Measurements from ENCODE around the gene ERO1B. TPM values are rescaled to one million over a fixed set of nuclear protein-coding genes. Genes with fewer than 3 reads are reported as not detected.

ERO1B gene
- total RNA-seq, 1 experiment from 2014 or later: 3.2 TPM

DNA sequence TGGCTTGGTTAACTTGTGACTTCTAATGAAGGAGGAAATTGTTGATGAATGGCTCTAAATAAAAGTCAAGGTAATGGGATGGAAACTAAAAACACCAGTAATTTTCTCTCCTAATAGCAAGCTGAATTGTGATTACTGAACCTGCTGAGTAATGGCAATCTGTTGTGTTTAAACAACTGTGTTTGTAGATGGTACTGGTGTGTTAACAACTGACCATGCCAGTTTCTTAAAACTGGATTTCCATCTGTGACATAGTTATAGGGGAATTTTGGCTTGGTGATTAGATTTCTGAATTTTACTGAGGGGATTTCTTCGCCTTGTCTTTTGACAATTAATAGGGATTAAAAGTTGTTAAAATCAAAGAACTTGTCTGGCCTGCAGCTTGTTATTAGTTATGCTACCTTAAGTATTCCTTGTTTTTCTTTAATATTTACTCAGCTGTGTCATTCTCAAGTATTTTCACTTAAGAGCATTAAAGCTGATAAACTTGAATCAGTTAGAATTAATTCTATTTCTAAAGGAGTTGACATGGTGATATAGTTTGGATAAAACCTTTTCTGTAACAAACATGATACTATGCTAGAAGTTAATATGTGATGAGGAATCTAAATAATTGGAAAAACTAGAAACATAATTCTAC lies 7.9 kb upstream of the ERO1B start (continued):
- TF ChIP-seq, protein P1, sequence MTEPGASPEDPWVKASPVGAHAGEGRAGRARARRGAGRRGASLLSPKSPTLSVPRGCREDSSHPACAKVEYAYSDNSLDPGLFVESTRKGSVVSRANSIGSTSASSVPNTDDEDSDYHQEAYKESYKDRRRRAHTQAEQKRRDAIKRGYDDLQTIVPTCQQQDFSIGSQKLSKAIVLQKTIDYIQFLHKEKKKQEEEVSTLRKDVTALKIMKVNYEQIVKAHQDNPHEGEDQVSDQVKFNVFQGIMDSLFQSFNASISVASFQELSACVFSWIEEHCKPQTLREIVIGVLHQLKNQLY (CRISPR knock-in tag; IDR thresholded peaks at IDR 0.05): no peak
- TF ChIP-seq, protein P2, sequence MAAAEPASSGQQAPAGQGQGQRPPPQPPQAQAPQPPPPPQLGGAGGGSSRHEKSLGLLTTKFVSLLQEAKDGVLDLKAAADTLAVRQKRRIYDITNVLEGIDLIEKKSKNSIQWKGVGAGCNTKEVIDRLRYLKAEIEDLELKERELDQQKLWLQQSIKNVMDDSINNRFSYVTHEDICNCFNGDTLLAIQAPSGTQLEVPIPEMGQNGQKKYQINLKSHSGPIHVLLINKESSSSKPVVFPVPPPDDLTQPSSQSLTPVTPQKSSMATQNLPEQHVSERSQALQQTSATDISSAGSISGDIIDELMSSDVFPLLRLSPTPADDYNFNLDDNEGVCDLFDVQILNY (CRISPR knock-in tag; IDR thresholded peaks at IDR 0.05): no peak
- TF ChIP-seq ZNF232 (CRISPR knock-in tag; IDR thresholded peaks at IDR 0.05) (no peak), TEAD4 (CRISPR knock-in tag; IDR thresholded peaks at IDR 0.05) (no peak), JAZF1 (CRISPR knock-in tag; IDR thresholded peaks at IDR 0.05) (no peak)
- TF ChIP-seq, protein P3, sequence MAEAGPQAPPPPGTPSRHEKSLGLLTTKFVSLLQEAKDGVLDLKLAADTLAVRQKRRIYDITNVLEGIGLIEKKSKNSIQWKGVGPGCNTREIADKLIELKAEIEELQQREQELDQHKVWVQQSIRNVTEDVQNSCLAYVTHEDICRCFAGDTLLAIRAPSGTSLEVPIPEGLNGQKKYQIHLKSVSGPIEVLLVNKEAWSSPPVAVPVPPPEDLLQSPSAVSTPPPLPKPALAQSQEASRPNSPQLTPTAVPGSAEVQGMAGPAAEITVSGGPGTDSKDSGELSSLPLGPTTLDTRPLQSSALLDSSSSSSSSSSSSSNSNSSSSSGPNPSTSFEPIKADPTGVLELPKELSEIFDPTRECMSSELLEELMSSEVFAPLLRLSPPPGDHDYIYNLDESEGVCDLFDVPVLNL (CRISPR knock-in tag; IDR thresholded peaks at IDR 0.05; ENCODE audit: borderline replicate concordance, low read depth): no peak
- TF ChIP-seq, protein P4, sequence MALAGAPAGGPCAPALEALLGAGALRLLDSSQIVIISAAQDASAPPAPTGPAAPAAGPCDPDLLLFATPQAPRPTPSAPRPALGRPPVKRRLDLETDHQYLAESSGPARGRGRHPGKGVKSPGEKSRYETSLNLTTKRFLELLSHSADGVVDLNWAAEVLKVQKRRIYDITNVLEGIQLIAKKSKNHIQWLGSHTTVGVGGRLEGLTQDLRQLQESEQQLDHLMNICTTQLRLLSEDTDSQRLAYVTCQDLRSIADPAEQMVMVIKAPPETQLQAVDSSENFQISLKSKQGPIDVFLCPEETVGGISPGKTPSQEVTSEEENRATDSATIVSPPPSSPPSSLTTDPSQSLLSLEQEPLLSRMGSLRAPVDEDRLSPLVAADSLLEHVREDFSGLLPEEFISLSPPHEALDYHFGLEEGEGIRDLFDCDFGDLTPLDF (CRISPR knock-in tag; IDR thresholded peaks at IDR 0.05): no peak

DNA sequence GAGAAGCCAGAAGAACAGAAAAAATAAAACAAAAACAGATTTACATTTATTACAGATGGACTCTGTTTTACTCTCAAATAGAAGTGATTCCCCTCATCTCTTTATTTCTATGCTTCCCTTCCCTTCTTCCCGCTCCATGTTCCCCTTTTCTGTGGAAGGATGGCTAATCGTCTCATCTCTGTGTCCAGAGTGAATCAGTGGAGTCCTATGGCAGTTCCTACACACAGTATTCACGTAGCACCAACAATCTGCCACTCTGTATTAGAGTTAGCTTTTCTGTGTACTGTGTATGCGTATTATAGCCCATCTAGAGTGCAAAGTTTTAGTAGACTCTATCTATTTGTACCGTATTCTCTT lies 6.8 kb upstream of the ERO1B start:
- CTCF ChIA-PET: interaction anchor here (0.6 kb wide), 1 partner anchor 15 kb away, joined by 3 read pairs; no protein-coding TSS in a partner anchor
- no peak for ATAC-seq
- no peak for DNase-seq (ENCODE audit: low spot score)
- H3K9me3 Mint-ChIP-seq: 0 out of 2 replicates have a peak, but pooled peaks cover 3% of the 10 kb centered on the region
- no peak overlapping the region for H3K27ac Mint-ChIP-seq
- no peaks in the 10 kb centered on the region for H3K36me3 Mint-ChIP-seq
- H3K27me3 Mint-ChIP-seq (ENCODE audit: low read depth): peaks cover 9% of the 10 kb centered on the region
- H3K4me1 Mint-ChIP-seq: peaks cover 17% of the 10 kb centered on the region
- H3K4me3 Mint-ChIP-seq: no peak overlapping the region
- POLR2A ChIA-PET: no interaction called here
- TF ChIP-seq, protein P5, sequence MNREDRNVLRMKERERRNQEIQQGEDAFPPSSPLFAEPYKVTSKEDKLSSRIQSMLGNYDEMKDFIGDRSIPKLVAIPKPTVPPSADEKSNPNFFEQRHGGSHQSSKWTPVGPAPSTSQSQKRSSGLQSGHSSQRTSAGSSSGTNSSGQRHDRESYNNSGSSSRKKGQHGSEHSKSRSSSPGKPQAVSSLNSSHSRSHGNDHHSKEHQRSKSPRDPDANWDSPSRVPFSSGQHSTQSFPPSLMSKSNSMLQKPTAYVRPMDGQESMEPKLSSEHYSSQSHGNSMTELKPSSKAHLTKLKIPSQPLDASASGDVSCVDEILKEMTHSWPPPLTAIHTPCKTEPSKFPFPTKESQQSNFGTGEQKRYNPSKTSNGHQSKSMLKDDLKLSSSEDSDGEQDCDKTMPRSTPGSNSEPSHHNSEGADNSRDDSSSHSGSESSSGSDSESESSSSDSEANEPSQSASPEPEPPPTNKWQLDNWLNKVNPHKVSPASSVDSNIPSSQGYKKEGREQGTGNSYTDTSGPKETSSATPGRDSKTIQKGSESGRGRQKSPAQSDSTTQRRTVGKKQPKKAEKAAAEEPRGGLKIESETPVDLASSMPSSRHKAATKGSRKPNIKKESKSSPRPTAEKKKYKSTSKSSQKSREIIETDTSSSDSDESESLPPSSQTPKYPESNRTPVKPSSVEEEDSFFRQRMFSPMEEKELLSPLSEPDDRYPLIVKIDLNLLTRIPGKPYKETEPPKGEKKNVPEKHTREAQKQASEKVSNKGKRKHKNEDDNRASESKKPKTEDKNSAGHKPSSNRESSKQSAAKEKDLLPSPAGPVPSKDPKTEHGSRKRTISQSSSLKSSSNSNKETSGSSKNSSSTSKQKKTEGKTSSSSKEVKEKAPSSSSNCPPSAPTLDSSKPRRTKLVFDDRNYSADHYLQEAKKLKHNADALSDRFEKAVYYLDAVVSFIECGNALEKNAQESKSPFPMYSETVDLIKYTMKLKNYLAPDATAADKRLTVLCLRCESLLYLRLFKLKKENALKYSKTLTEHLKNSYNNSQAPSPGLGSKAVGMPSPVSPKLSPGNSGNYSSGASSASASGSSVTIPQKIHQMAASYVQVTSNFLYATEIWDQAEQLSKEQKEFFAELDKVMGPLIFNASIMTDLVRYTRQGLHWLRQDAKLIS (CRISPR knock-in tag; IDR thresholded peaks at IDR 0.05; ENCODE audit: borderline replicate concordance): no peak
- TF ChIP-seq NFYB (CRISPR knock-in tag; conservative IDR thresholded peaks at IDR 0.05; ENCODE audit: low read depth) (no peak), ZNF423 (CRISPR knock-in tag; IDR thresholded peaks at IDR 0.05) (no peak), ETV6 (CRISPR knock-in tag; IDR thresholded peaks at IDR 0.05) (no peak), GABPB1 (CRISPR knock-in tag; IDR thresholded peaks at IDR 0.05) (no peak), FOXK1 (CRISPR knock-in tag; IDR thresholded peaks at IDR 0.05) (no peak)
- TF ChIP-seq, protein P6, sequence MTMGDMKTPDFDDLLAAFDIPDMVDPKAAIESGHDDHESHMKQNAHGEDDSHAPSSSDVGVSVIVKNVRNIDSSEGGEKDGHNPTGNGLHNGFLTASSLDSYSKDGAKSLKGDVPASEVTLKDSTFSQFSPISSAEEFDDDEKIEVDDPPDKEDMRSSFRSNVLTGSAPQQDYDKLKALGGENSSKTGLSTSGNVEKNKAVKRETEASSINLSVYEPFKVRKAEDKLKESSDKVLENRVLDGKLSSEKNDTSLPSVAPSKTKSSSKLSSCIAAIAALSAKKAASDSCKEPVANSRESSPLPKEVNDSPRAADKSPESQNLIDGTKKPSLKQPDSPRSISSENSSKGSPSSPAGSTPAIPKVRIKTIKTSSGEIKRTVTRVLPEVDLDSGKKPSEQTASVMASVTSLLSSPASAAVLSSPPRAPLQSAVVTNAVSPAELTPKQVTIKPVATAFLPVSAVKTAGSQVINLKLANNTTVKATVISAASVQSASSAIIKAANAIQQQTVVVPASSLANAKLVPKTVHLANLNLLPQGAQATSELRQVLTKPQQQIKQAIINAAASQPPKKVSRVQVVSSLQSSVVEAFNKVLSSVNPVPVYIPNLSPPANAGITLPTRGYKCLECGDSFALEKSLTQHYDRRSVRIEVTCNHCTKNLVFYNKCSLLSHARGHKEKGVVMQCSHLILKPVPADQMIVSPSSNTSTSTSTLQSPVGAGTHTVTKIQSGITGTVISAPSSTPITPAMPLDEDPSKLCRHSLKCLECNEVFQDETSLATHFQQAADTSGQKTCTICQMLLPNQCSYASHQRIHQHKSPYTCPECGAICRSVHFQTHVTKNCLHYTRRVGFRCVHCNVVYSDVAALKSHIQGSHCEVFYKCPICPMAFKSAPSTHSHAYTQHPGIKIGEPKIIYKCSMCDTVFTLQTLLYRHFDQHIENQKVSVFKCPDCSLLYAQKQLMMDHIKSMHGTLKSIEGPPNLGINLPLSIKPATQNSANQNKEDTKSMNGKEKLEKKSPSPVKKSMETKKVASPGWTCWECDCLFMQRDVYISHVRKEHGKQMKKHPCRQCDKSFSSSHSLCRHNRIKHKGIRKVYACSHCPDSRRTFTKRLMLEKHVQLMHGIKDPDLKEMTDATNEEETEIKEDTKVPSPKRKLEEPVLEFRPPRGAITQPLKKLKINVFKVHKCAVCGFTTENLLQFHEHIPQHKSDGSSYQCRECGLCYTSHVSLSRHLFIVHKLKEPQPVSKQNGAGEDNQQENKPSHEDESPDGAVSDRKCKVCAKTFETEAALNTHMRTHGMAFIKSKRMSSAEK (CRISPR knock-in tag; IDR thresholded peaks at IDR 0.05; ENCODE audit: borderline replicate concordance): no peak
- TF ChIP-seq, protein P7, sequence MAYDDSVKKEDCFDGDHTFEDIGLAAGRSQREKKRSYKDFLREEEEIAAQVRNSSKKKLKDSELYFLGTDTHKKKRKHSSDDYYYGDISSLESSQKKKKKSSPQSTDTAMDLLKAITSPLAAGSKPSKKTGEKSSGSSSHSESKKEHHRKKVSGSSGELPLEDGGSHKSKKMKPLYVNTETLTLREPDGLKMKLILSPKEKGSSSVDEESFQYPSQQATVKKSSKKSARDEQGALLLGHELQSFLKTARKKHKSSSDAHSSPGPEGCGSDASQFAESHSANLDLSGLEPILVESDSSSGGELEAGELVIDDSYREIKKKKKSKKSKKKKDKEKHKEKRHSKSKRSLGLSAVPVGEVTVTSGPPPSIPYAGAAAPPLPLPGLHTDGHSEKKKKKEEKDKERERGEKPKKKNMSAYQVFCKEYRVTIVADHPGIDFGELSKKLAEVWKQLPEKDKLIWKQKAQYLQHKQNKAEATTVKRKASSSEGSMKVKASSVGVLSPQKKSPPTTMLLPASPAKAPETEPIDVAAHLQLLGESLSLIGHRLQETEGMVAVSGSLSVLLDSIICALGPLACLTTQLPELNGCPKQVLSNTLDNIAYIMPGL (CRISPR knock-in tag; IDR thresholded peaks at IDR 0.05): no peak
- TF ChIP-seq, protein P8, sequence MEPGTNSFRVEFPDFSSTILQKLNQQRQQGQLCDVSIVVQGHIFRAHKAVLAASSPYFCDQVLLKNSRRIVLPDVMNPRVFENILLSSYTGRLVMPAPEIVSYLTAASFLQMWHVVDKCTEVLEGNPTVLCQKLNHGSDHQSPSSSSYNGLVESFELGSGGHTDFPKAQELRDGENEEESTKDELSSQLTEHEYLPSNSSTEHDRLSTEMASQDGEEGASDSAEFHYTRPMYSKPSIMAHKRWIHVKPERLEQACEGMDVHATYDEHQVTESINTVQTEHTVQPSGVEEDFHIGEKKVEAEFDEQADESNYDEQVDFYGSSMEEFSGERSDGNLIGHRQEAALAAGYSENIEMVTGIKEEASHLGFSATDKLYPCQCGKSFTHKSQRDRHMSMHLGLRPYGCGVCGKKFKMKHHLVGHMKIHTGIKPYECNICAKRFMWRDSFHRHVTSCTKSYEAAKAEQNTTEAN (CRISPR knock-in tag; IDR thresholded peaks at IDR 0.05): no peak
- TF ChIP-seq, protein P9, sequence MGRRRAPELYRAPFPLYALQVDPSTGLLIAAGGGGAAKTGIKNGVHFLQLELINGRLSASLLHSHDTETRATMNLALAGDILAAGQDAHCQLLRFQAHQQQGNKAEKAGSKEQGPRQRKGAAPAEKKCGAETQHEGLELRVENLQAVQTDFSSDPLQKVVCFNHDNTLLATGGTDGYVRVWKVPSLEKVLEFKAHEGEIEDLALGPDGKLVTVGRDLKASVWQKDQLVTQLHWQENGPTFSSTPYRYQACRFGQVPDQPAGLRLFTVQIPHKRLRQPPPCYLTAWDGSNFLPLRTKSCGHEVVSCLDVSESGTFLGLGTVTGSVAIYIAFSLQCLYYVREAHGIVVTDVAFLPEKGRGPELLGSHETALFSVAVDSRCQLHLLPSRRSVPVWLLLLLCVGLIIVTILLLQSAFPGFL (CRISPR knock-in tag; IDR thresholded peaks at IDR 0.05; ENCODE audit: borderline replicate concordance): no peak
- TF ChIP-seq, protein P1 (CRISPR knock-in tag; IDR thresholded peaks at IDR 0.05): no peak

Data from WTC11 (cell line).